Spleen (tissue), 7 donors: ENCODE results near the gene TEX14.

ENCODE experiments used
- POLR2A ChIP-seq, 3 donors: fragments of 450-650 bp; IDR thresholded peaks; one replicate each; pipeline ENCODE4 v1.5.1; 2017; ENCODE audit warnings: antibody characterized with exemption in 3 of 3, mild to moderate bottlenecking in 1 of 3
- POLR2AphosphoS5 ChIP-seq, 3 donors: sonication (generic); formaldehyde crosslinking; IDR thresholded peaks; one replicate each; pipeline ENCODE4 v1.5.1; 2017; ENCODE audit warnings: antibody characterized with exemption in 3 of 3
- TF ChIP-seq, protein P1 (sequence below), 11 experiments: fragments of 200-600 bp in 7 of 11; fragments of 450-650 bp in 4 of 11; sonication (generic) in 4 of 11; IDR thresholded peaks in 8 of 11; conservative IDR thresholded peaks in 3 of 11; 1 replicate in 7 of 11; 2 replicates in 4 of 11; pipeline versions ENCODE4 v1.4.0 to v1.8.0; 2016 to 2021; ENCODE audit warnings: antibody characterized with exemption in 11 of 11, inconsistent platforms in 4 of 11, mild to moderate bottlenecking in 1 of 11
- donor health status: DM: no; HTN: no; CAD: no; lungs with moderate emphysema.
- donor health status: DM: no; HTN: no; CAD: no.
- donor health status: DM: no; HTN: no; CAD: no.

DNA sequence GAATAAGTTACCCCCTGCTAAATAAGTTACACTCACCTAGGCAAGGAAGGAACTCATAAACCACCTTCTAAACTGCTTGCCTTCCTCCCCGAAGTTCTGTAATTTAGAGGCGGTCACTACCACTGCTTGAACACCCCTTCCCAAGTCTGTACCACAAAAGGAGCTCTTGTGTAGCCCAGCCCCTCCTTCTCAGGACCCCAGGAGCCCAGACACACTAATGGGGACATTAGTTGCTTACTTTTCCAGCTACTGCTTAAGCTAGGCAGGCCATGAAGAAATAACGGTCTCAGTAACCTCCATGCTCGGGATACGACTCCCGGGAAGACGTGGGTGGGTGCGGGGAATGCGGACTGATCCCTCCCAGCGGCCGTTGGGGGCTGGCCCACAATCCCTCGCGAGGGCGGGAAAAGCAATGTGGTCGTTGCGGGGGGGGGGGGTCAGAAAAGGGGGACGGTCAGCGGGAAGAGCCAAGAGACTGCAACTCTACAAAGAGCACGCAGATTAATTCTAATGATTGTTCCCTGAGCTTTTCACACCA lies at the start of gene TEX14:
- TF ChIP-seq, protein P1, sequence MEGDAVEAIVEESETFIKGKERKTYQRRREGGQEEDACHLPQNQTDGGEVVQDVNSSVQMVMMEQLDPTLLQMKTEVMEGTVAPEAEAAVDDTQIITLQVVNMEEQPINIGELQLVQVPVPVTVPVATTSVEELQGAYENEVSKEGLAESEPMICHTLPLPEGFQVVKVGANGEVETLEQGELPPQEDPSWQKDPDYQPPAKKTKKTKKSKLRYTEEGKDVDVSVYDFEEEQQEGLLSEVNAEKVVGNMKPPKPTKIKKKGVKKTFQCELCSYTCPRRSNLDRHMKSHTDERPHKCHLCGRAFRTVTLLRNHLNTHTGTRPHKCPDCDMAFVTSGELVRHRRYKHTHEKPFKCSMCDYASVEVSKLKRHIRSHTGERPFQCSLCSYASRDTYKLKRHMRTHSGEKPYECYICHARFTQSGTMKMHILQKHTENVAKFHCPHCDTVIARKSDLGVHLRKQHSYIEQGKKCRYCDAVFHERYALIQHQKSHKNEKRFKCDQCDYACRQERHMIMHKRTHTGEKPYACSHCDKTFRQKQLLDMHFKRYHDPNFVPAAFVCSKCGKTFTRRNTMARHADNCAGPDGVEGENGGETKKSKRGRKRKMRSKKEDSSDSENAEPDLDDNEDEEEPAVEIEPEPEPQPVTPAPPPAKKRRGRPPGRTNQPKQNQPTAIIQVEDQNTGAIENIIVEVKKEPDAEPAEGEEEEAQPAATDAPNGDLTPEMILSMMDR (IDR thresholded peaks at IDR 0.05 in 8 of 11, conservative IDR thresholded peaks at IDR 0.05 in 3 of 11) = no peak
- TF ChIP-seq POLR2A (IDR thresholded peaks at IDR 0.05) (no peak), POLR2AphosphoS5 (IDR thresholded peaks at IDR 0.05) (no peak)
